Measurements from ENCODE around the gene ARAP2.

DNA sequence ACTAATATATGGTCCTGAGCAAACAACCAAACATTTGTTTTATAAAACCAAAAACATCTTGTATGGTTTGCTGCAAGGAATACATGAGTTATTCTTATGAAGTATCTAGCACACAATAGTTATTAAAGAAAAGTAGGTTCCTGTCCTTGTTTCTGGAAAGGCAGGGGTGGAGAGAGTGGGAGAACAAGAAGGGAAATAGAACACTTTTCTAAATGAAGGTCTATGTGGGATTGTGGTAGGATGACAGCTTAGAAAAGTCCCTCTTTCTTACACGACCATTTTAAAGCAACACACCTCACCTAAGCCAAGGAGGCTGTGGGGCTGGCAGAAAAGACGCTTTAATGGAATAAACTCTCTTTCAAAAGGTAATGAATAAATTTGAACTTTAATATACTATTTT is 164.6 kb downstream of the ARAP2 start:
- TF ChIP-seq POLR2A (IDR thresholded peaks at IDR 0.05) (no peak), POLR2AphosphoS5 (IDR thresholded peaks at IDR 0.05) (no peak)
- TF ChIP-seq, protein P1, sequence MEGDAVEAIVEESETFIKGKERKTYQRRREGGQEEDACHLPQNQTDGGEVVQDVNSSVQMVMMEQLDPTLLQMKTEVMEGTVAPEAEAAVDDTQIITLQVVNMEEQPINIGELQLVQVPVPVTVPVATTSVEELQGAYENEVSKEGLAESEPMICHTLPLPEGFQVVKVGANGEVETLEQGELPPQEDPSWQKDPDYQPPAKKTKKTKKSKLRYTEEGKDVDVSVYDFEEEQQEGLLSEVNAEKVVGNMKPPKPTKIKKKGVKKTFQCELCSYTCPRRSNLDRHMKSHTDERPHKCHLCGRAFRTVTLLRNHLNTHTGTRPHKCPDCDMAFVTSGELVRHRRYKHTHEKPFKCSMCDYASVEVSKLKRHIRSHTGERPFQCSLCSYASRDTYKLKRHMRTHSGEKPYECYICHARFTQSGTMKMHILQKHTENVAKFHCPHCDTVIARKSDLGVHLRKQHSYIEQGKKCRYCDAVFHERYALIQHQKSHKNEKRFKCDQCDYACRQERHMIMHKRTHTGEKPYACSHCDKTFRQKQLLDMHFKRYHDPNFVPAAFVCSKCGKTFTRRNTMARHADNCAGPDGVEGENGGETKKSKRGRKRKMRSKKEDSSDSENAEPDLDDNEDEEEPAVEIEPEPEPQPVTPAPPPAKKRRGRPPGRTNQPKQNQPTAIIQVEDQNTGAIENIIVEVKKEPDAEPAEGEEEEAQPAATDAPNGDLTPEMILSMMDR (IDR thresholded peaks at IDR 0.05 in 8 of 11, conservative IDR thresholded peaks at IDR 0.05 in 3 of 11): no peak

Data from spleen (tissue), 7 donors.